ENCODE results near the gene RSAD2. TPM values are rescaled to one million over a fixed set of nuclear protein-coding genes. Genes with fewer than 3 reads are reported as not detected.

RSAD2 gene
- total and polyA plus RNA-seq, 2 donors (not counting 1 experiment from before 2014, with no cell fraction given), result 0.17 to 1.7 TPM

DNA sequence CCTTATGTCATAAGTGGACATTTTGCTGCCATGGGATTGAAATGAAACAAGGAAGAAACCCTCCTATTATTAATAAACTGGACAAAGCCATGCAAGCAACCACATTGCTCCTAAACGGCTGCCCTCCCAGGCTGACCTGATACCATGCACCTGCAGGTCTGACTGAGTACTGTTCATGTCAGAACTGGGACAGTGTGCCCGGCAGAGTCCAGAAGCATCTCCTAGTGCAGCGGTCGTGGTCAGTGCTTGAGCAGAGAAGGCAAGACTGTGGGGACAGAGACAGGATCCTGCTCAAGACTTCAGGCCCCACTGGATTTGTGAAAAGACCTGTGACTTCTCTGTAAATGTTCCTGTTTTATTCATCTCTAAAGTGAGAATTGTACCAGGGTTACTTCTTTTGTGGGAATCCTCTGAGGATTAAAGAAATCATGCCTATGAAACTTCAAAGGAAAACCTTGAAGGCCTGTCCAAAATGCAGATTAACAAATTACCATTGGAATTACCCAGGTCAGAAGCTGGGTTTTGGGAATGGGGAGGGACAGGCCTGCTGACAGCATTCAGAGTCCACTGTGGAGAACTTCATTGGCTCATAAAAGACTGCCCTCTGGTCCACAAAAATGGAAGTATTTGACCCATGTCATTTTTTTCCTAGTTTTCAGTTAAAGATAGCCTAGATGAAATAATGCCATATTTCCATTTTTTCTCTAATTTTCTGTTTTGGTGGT, 53.5 kb downstream of the RSAD2 start:
- TF ChIP-seq EZH2 (IDR thresholded peaks at IDR 0.05; ENCODE audit: low read length, missing control alignments), result no peak
- TF ChIP-seq, protein P1, sequence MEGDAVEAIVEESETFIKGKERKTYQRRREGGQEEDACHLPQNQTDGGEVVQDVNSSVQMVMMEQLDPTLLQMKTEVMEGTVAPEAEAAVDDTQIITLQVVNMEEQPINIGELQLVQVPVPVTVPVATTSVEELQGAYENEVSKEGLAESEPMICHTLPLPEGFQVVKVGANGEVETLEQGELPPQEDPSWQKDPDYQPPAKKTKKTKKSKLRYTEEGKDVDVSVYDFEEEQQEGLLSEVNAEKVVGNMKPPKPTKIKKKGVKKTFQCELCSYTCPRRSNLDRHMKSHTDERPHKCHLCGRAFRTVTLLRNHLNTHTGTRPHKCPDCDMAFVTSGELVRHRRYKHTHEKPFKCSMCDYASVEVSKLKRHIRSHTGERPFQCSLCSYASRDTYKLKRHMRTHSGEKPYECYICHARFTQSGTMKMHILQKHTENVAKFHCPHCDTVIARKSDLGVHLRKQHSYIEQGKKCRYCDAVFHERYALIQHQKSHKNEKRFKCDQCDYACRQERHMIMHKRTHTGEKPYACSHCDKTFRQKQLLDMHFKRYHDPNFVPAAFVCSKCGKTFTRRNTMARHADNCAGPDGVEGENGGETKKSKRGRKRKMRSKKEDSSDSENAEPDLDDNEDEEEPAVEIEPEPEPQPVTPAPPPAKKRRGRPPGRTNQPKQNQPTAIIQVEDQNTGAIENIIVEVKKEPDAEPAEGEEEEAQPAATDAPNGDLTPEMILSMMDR (conservative IDR thresholded peaks at IDR 0.05 in 1 of 2, IDR thresholded peaks at IDR 0.05 in 1 of 2; ENCODE audit: low read depth in 1 of 2, low read length in 2 of 2), result no peak
- Histone ChIP-seq H3K36me3 (ENCODE audit: control insufficient read depth, insufficient read depth, low read length) (no peaks in the 10 kb centered on the region), H3K27ac (ENCODE audit: insufficient read depth, low read length) (no peak overlapping the region), H3K4me1 (ENCODE audit: control insufficient read depth, extremely low read depth, insufficient read depth, low read length) (no peaks in the 10 kb centered on the region), H4K20me1 (ENCODE audit: control insufficient read depth, extremely low read depth, insufficient read depth, low read length) (no peaks in the 10 kb centered on the region), H3K4me3 (replicated peaks in 1 of 4; ENCODE audit: control extremely low read depth in 1 of 4, insufficient read depth in 1 of 4, low read depth in 3 of 4, low read length in 4 of 4) (no peak overlapping the region), H3K9ac (ENCODE audit: insufficient read depth, low read length) (no peak overlapping the region), H3K4me2 (ENCODE audit: extremely low read depth, insufficient read depth, low read length) (no peak overlapping the region), H3K9me3 (ENCODE audit: control insufficient read depth, insufficient read depth, low read depth, low read length) (no peaks in the 10 kb centered on the region), H2AFZ (ENCODE audit: low read length) (no peak overlapping the region), H3K79me2 (ENCODE audit: control insufficient read depth, insufficient read depth, low read length) (no peaks in the 10 kb centered on the region), H3K27me3 (ENCODE audit: control insufficient read depth, insufficient read depth, low read length) (no peaks in the 10 kb centered on the region)
- DNase-seq (ENCODE audit: low read depth in 2 of 2), result no peak

- Histone ChIP-seq H3K27ac (ENCODE audit: insufficient read depth, low read length) (no peak overlapping the region), H2AFZ (ENCODE audit: low read length) (no peak overlapping the region), H4K20me1 (ENCODE audit: control insufficient read depth, extremely low read depth, insufficient read depth, low read length) (no peaks in the 10 kb centered on the region), H3K4me1 (ENCODE audit: control insufficient read depth, extremely low read depth, insufficient read depth, low read length) (no peaks in the 10 kb centered on the region), H3K27me3 (ENCODE audit: control insufficient read depth, insufficient read depth, low read length) (no peaks in the 10 kb centered on the region), H3K9me3 (ENCODE audit: control insufficient read depth, insufficient read depth, low read depth, low read length) (no peaks in the 10 kb centered on the region), H3K4me3 (replicated peaks in 1 of 4; ENCODE audit: control extremely low read depth in 1 of 4, insufficient read depth in 1 of 4, low read depth in 3 of 4, low read length in 4 of 4) (no peak overlapping the region), H3K36me3 (ENCODE audit: control insufficient read depth, insufficient read depth, low read length) (no peaks in the 10 kb centered on the region), H3K9ac (ENCODE audit: insufficient read depth, low read length) (no peak overlapping the region), H3K79me2 (ENCODE audit: control insufficient read depth, insufficient read depth, low read length) (no peaks in the 10 kb centered on the region), H3K4me2 (ENCODE audit: extremely low read depth, insufficient read depth, low read length) (no peak overlapping the region)
- no peak for DNase-seq (ENCODE audit: low read depth in 2 of 2)
- TF ChIP-seq, protein P1 (conservative IDR thresholded peaks at IDR 0.05 in 1 of 2, IDR thresholded peaks at IDR 0.05 in 1 of 2; ENCODE audit: low read depth in 1 of 2, low read length in 2 of 2), result no peak
- no peak for TF ChIP-seq EZH2 (IDR thresholded peaks at IDR 0.05; ENCODE audit: low read length, missing control alignments)
Observed at GRCh38 chr2:6931753-6932152, 54.2 kb downstream of the RSAD2 start.

DNA sequence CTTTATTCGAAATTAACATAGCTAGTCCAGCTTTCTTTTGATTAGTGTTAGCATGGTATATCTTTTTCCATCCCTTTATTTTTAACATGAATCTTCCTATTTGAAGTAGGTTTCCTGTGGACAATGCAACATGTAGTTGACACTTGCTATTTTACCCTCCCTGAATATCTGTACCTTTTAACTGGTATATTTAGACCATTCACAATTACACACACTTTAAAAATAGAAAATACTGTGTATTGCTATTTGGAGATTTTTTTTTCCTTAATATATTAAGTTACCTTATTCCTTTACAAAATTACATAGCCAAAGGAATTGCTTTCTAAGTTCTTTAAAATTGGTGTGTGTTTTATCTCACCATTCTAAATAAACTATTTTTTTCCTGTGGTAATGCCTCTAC, 54.6 kb downstream of the RSAD2 start:
- Histone ChIP-seq H4K20me1 (ENCODE audit: control insufficient read depth, extremely low read depth, insufficient read depth, low read length) (no peaks in the 10 kb centered on the region), H3K4me3 (replicated peaks in 1 of 4; ENCODE audit: control extremely low read depth in 1 of 4, insufficient read depth in 1 of 4, low read depth in 3 of 4, low read length in 4 of 4) (no peak overlapping the region), H3K79me2 (ENCODE audit: control insufficient read depth, insufficient read depth, low read length) (no peaks in the 10 kb centered on the region)

More for the DNA sequence above, 54.6 kb downstream of the RSAD2 start:
- Histone ChIP-seq H3K9me3 (ENCODE audit: control insufficient read depth, insufficient read depth, low read depth, low read length) (no peaks in the 10 kb centered on the region), H3K9ac (ENCODE audit: insufficient read depth, low read length) (no peak overlapping the region), H3K27me3 (ENCODE audit: control insufficient read depth, insufficient read depth, low read length) (no peaks in the 10 kb centered on the region), H3K4me1 (ENCODE audit: control insufficient read depth, extremely low read depth, insufficient read depth, low read length) (no peaks in the 10 kb centered on the region), H2AFZ (ENCODE audit: low read length) (no peak overlapping the region), H3K27ac (ENCODE audit: insufficient read depth, low read length) (no peak overlapping the region), H3K36me3 (ENCODE audit: control insufficient read depth, insufficient read depth, low read length) (no peaks in the 10 kb centered on the region), H3K4me2 (ENCODE audit: extremely low read depth, insufficient read depth, low read length) (no peak overlapping the region)
- DNase-seq (ENCODE audit: low read depth in 2 of 2), result no peak
- TF ChIP-seq EZH2 (IDR thresholded peaks at IDR 0.05; ENCODE audit: low read length, missing control alignments), result no peak
- TF ChIP-seq, protein P1 (conservative IDR thresholded peaks at IDR 0.05 in 1 of 2, IDR thresholded peaks at IDR 0.05 in 1 of 2; ENCODE audit: low read depth in 1 of 2, low read length in 2 of 2), result no peak
